Activated CD8-positive, alpha-beta memory T cell treated with anti-CD3 and anti-CD28 coated beads for 4 hours (primary cell): Measurements from ENCODE around the gene SLC37A3.
"Not testable (repeated sequence)": the region's sequence is repeated elsewhere in the genome, so short reads cannot be mapped to it uniquely, and the experiment has no call there.

Experiments
- DNase-seq, 2 donors: peaks; one replicate each; pipeline ENCODE4 v3.0.0-alpha.2; 2020; ENCODE audit warnings: low read depth in 2 of 2

Gene SLC37A3

GRCh38 chr7:140312141-140312846, 86.0 kb downstream of the SLC37A3 start:
- no peak for DNase-seq

GRCh38 chr7:140311128-140311527, 87.2 kb downstream of the SLC37A3 start:
- DNase-seq, result not testable (repeated sequence)

DNA sequence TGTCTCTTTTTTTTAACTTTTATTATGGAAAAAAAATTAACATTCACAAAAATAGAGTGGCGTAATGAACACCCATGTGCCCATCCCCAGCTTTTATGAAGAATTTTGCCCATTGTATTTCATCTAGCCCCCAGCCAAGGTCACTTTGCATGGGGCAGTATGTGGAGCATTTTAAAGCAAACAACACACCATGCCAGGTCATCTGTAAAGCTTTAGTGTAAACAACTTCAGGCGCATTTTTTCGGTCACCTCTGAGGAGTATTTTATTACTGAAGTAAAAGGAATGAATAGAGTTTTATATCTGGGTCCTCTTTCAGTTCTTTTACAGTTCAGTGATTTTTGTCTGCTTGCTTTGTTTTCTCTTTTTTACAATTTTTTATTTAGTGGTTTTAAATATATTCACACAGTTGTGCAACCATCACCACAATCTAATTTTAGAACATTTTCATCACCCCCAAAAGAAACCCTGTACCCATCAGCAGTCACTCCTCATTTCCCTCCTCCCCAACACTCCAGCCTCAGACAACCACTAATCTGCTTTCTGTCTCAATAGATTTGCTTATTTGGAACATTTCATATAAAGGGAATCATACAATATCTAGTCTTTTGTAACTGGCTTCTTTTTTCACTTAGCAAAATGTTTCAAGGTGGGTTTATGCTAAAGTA, 87.9 kb downstream of the SLC37A3 start:
- DNase-seq, result no peak

- no peak for DNase-seq
These were observed 90.3 kb downstream of the SLC37A3 start for GRCh38 chr7:140308060-140308459.

GRCh38 chr7:140304191-140304799, 94.0 kb downstream of the SLC37A3 start:
- peak; percentile 3 to 17 for DNase-seq

- no peak for DNase-seq
These were observed 97.8 kb downstream of the SLC37A3 start for GRCh38 chr7:140300243-140301136.

DNA sequence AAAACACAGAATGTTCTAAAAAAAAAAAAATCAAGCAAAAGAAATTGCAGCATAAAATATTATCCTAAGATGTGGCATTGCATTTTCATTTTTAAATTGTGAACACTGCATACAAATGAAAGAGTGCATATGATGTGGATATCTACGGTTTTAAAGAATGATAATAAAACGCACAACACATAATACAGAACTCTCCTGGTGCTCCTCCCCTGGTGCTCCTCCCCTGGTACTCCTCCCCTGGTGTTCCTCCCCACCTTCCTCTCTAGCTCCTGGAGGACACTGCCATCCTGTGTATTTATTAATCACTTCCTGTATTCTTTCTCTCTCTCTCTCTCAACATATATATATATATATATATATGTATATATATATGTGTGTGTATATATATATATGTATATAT, 100.1 kb downstream of the SLC37A3 start:
- DNase-seq, result no peak

GRCh38 chr7:140297192-140297591, 101.1 kb downstream of the SLC37A3 start:
- no peak for DNase-seq

DNA sequence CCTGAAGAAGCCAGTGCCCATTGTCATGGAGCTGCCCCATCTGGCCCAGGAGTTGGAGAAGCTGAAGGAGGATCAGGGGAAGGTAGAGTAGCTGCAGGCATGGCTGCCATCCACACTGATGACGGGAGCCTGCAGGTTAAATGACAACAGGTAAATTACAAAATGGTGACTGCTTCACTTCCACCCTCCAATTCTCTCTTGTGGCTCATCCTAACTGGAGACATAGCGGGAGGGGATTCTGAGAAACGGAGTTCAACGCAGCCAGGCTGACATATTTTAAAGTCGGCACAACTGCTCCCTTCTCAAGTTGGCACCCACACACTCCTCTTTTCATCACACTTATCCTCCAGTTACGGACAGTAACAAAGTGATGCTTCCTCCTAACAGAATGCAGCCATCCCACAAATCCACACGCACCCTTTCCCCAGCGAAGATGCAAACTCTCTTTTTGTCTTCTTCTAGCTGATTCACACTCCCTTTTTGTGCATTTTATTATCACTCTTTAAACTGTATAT, 103.0 kb downstream of the SLC37A3 start:
- no peak for DNase-seq

- no peak for DNase-seq
These were observed 103.9 kb downstream of the SLC37A3 start for GRCh38 chr7:140294454-140294853.

DNA sequence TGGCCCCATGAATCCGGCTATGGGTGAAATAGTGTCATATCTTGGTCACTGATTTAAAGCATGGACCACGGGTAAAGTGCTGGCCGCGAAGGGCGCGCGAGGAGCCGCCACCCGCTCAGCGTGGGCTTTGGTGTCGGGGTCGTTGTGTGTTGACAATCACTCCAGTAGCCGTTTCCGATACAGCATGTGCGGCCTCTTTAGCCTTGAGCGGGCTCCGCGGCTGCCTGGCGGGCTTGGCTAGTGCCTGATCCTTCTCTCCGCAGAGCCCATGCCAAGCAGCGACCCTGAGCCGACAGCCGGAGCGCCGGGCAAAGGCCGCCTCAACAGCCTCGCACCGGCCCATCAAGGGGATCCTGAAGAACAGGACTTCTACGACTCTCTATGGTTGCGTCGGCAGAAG, 105.9 kb downstream of the SLC37A3 start:
- DNase-seq, result no peak

GRCh38 chr7:140289804-140290203, 108.5 kb downstream of the SLC37A3 start:
- no peak for DNase-seq

DNA sequence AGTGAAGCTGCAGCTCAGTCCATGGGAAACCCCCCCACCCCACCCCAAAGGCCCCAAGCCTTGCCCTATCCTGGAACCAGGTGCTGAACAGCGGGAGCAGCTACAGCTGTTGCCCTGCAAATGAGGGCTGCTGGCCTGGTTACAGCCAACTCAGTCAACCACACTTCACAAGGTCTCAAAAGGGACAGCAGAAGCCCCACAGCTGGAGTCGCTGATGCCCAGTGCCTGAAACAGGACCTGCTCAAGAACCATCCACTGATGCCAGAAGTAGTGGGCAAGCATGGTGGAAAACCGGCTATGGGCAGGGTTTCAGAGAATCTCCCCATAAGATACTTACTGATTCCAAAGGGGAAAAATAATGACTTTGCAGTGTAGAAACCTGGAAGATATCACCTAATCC, 110.3 kb downstream of the SLC37A3 start:
- no peak for DNase-seq

DNA sequence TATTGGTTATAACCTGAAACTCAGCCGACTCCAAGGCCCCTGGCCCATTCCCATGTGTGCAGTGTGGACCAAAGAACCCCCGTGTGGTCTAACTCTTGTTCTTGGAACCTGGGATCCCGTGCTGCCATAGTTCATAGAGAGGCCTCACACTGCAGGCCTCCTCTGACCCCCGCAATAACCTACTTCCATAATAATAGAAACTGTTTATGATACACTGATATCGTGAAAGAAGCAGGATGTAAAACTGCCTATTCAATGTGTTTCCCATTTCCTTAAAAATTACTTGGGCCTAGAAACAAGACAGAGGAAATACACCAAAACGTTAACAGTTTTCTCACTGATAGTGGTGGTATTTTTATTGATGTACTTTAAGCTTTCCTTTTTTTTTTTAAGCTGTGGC, 112.4 kb downstream of the SLC37A3 start:
- no peak for DNase-seq

DNA sequence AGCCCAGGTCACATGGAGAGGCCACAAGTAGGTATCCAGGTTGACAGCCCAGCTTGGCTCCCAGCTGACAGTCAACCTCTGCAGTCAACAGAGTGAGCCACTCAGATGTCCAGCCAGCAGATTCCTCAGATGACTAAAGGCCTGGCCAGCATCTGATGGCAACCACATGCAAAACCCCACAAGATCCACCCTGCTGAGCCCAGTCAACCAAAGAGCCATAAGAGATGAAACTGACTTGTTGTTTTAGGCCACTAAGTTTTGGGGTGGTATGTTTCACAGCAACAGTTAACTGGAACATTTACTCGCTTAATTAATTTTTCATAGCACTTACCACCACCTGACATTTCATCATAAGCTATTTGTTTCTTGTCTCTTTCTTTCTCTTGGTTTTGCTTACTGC, 114.3 kb downstream of the SLC37A3 start:
- no peak for DNase-seq
